Subcutaneous adipose tissue (tissue), 4 donors: ENCODE results near the gene SPAG4. TPM values are rescaled to one million over a fixed set of nuclear protein-coding genes. Genes with fewer than 3 reads are reported as not detected.

Experiments used
- CTCF ChIP-seq: fragments of 450-650 bp; IDR thresholded peaks from one replicate; pipeline ENCODE4 v1.5.1; 2016; ENCODE audit warnings: low read depth, mild to moderate bottlenecking, control low read depth, antibody characterized with exemption, moderate library complexity
- total RNA-seq, 4 donors: library from RNA; depleted of rRNA; stranded (reverse); fragments of >200 nt; gene quantifications; one replicate each; pipeline ENCODE4 v1.1.0, GENCODE V29; 2016

SPAG4 gene
- total RNA-seq, 4 donors from 2014 or later = 1.7 to 3.3 (median 2.4) TPM; not detected in 1

GRCh38 chr20:35627121-35627520, 11.5 kb downstream of the SPAG4 start:
- TF ChIP-seq CTCF = no peak

DNA sequence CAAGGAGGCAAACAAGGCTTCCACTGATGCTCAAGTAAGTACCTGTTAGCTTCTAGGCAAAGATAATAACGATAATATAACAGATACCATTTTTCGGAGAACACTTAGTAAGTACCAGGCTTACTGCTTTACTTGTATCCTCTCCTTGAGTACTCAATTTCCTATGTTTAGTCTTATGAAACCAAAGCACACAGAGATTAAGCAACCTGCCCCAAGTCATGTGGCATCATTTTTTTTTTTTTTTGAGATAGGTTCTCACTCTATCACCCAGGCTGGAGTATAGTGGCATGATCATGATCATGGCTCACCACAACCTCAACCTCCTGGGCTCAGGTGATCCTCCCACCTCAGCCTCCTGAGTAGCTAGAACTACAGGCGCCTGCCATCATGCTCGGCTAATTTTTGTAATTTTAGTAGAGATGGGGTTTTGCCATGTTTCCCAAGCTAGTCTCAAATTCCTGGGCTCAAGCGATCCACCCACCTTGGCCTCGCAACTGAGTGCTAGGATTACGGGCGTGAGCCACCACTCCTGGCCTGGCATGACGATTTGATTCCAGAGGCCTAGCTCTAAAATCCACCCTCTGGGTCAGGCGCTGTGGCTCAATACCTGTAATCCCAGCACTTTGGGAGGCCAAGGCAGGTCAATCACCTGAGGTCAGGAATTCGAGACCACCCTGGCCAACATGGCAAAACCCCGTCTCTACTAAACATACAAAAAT, 14.0 kb downstream of the SPAG4 start:
- no peak for TF ChIP-seq CTCF

DNA sequence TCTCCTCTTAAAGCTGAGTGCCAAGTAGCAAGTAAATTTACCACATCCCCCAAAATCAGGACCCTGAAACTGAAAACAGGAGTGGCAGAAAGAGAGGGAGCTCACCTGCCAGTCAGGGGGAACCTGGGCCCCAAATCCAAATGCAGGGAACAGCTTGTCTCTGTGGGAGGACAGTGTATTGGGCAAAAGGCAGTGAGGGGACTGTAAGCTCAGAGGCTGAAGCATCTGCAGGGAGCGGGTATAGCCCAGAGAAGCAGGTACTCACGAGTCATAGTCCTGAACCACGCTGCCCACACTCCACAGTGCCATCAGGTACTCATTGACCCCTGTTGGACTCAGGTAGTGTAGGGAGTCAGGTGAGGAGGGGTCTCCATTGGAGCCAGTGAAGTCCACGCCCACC, 15.0 kb downstream of the SPAG4 start:
- TF ChIP-seq CTCF = no peak

DNA sequence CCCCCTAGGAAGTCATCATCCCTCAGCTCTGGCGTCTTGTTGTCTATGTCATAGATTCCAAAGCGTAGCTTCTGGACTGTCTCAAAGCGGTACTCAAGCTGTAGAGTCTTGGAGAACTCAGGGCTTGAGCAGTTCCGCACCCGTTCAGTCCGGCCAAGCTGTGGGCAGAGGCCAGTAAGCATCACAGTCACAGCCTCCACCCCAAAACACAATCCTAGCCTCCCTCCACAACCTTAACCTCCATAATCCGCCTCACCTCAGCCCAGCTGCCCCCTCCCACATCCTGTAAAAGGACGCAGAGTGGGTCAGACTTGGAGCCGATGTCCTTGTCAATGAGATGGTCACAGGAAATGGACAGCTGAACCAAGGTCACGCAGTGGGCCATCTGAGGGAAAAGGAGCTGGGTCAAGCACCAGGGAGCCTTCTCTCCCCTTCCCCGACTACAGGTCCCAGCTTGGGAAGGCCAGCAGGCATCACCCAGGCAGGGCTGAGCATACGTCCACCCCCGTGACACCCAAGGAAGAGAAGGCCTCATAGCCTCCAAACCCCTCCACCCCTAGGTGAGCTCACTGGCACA, 17.0 kb downstream of the SPAG4 start:
- TF ChIP-seq CTCF = no peak

DNA sequence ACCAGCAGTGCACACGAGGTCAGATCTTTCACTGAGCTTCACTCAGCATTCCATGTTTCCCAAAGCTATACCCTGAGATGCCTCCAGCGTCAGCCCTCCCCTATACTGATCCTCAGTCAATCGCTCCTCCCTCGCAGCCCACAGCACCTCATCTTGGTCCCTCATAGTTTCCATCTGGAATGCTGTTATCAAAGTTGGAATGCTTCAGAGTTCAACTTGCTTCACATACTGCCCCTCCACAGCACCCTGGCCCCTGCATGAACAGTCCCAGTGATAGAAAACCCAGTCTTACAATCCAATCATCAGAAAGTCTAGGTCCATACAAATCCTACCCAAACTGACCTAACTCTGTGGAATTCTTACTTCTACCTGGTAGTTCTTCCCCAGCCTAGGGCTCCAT, 20.0 kb downstream of the SPAG4 start:
- no peak for TF ChIP-seq CTCF

DNA sequence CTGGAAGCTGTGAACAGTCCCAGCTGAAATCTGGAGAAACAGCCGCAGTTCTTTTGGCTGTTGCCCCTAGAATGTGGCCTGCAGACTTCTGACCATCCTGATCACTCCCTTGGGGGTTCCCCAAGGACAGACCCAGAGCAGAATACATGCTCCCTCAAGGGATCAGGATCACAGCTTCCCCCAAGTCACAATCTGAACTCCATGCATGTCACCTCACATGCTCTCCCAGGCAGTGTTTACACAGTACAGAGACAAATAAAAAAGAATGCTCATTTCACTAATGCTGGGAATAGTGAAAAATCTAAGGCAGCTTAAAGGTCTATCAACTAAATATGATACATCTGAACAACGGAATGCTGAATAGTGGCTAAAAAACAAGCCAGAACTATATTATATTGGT, 20.5 kb downstream of the SPAG4 start:
- TF ChIP-seq CTCF = no peak

GRCh38 chr20:35637276-35637675, 21.6 kb downstream of the SPAG4 start:
- no peak for TF ChIP-seq CTCF
